Breast epithelium (tissue), 3 donors: ENCODE results near the gene ZFHX3.

Experiments used
- CTCF ChIP-seq, 3 donors: fragments of 450-650 bp; IDR thresholded peaks; one replicate each; pipeline ENCODE4 v1.5.1; 2016 to 2017; ENCODE audit warnings: antibody characterized with exemption in 3 of 3, mild to moderate bottlenecking in 3 of 3, moderate library complexity in 3 of 3
- POLR2A ChIP-seq: fragments of 450-650 bp; IDR thresholded peaks from one replicate; pipeline ENCODE4 v1.6.1; 2016; ENCODE audit warnings: antibody characterized with exemption, mild to moderate bottlenecking, moderate library complexity

GRCh38 chr16:72844225-72844920 lies 203.6 kb downstream of the ZFHX3 start:
- TF ChIP-seq POLR2A (no peak), CTCF (IDR thresholded peaks at IDR 0.05) (no peak)
